ENCODE results near the gene KRTAP13-3.

GRCh38 chr21:30391492-30392025 is 34.2 kb downstream of the KRTAP13-3 start:
- TF ChIP-seq CTCF (IDR thresholded peaks at IDR 0.05) (no peak), POLR2A (IDR thresholded peaks at IDR 0.05) (no peak)

All from body of pancreas (tissue), 4 donors.